ENCODE measurements around the gene RHOJ. TPM values are rescaled to one million over a fixed set of nuclear protein-coding genes. Genes with fewer than 3 reads are reported as not detected.
"Not testable (repeated sequence)": the region's sequence is repeated elsewhere in the genome, so short reads cannot be mapped to it uniquely, and the experiment has no call there.

Gene RHOJ
- total RNA-seq, 1 experiment from 2014 or later, result 0.40 TPM

GRCh38 chr14:63301891-63302534 lies 97.8 kb downstream of the RHOJ start:
- H3K36me3 Mint-ChIP-seq (ENCODE audit: insufficient read depth, unreplicated experiment), result no peaks in the 10 kb centered on the region
- intact Hi-C loops (cut with micrococcal nuclease; ENCODE audit: unreplicated experiment), result no loop called here
- H3K9me3 Mint-ChIP-seq (ENCODE audit: low read depth, unreplicated experiment), result no peaks in the 10 kb centered on the region
- H3K4me3 Mint-ChIP-seq (ENCODE audit: low read depth, unreplicated experiment), result no peak overlapping the region
- no TSS peak for BruUV-seq (replicated peaks)
- no peaks in the 10 kb centered on the region for H3K4me1 Mint-ChIP-seq (ENCODE audit: low read depth, unreplicated experiment)
- no peak for TF ChIP-seq CTCF (IDR thresholded peaks at IDR 0.05; ENCODE audit: unreplicated experiment)
- no peak overlapping the region for H3K27ac Mint-ChIP-seq (ENCODE audit: unreplicated experiment)
- no peak for DNase-seq
- CTCF ChIA-PET, result no interaction called here
- H3K27me3 Mint-ChIP-seq (ENCODE audit: unreplicated experiment), result no peaks in the 10 kb centered on the region

- CTCF ChIA-PET; DNase-seq; intact Hi-C loops (cut with micrococcal nuclease; ENCODE audit: unreplicated experiment): not testable (repeated sequence)
Measured at GRCh38 chr14:63304429-63304828, 100.2 kb downstream of the RHOJ start.

GRCh38 chr14:63308723-63309317 lies 104.6 kb downstream of the RHOJ start:
- CTCF ChIA-PET, result interaction anchor here (0.6 to 1.3 kb wide), 4 partner anchors 54 to 659 kb away, joined by 3 to 6 read pairs (median 4); no protein-coding TSS in a partner anchor
- peak; percentile 66 for DNase-seq
- BruUV-seq (replicated peaks), result no TSS peak
- H3K36me3 Mint-ChIP-seq (ENCODE audit: insufficient read depth, unreplicated experiment), result no peaks in the 10 kb centered on the region
- H3K9me3 Mint-ChIP-seq (ENCODE audit: low read depth, unreplicated experiment), result no peaks in the 10 kb centered on the region
- no peaks in the 10 kb centered on the region for H3K4me1 Mint-ChIP-seq (ENCODE audit: low read depth, unreplicated experiment)
- no peak overlapping the region for H3K4me3 Mint-ChIP-seq (ENCODE audit: low read depth, unreplicated experiment)
- peaks cover 41% of the 10 kb centered on the region for H3K27me3 Mint-ChIP-seq (ENCODE audit: unreplicated experiment)
- intact Hi-C loops (cut with micrococcal nuclease; ENCODE audit: unreplicated experiment), result loop anchor here (1.0 kb wide), 1 partner anchor 1146 kb away; no protein-coding TSS in a partner anchor
- peak; percentile 69 for TF ChIP-seq CTCF (IDR thresholded peaks at IDR 0.05; ENCODE audit: unreplicated experiment)
- H3K27ac Mint-ChIP-seq (ENCODE audit: unreplicated experiment), result no peak overlapping the region

More at GRCh38 chr14:63304429-63304828, 100.2 kb downstream of the RHOJ start:
- H3K36me3 Mint-ChIP-seq (ENCODE audit: insufficient read depth, unreplicated experiment); H3K9me3 Mint-ChIP-seq (ENCODE audit: low read depth, unreplicated experiment); H3K27me3 Mint-ChIP-seq (ENCODE audit: unreplicated experiment); BruUV-seq (replicated peaks); H3K4me1 Mint-ChIP-seq (ENCODE audit: low read depth, unreplicated experiment); H3K4me3 Mint-ChIP-seq (ENCODE audit: low read depth, unreplicated experiment); H3K27ac Mint-ChIP-seq (ENCODE audit: unreplicated experiment): not testable (repeated sequence)

- no TSS peak for BruUV-seq (replicated peaks)
- Mint-ChIP-seq H3K4me3 (ENCODE audit: low read depth, unreplicated experiment) (no peak within 1 kb of the TSS), H3K4me1 (ENCODE audit: low read depth, unreplicated experiment) (no peaks in the 10 kb centered on the region), H3K36me3 (ENCODE audit: insufficient read depth, unreplicated experiment) (no peaks in the 10 kb centered on the region), H3K27ac (ENCODE audit: unreplicated experiment) (no peak within 1 kb of the TSS), H3K27me3 (ENCODE audit: unreplicated experiment) (peaks cover 58% of the 10 kb centered on the region), H3K9me3 (ENCODE audit: low read depth, unreplicated experiment) (no peaks in the 10 kb centered on the region)
- CTCF ChIA-PET, result no interaction called here
- TF ChIP-seq CTCF (IDR thresholded peaks at IDR 0.05; ENCODE audit: unreplicated experiment), result no peak
- intact Hi-C loops (cut with micrococcal nuclease; ENCODE audit: unreplicated experiment), result no loop called here
- no peak for DNase-seq
Measured at GRCh38 chr14:63318835-63319234, 114.6 kb downstream of the RHOJ start, which contains the start of gene GPHB5. Gene GPHB5, minus strand, starts transcription at chr14:63318935. Its CDS starts 1,086 bp downstream, at chr14:63317849.

- Mint-ChIP-seq H3K4me1 (ENCODE audit: low read depth, unreplicated experiment) (no peaks in the 10 kb centered on the region), H3K36me3 (ENCODE audit: insufficient read depth, unreplicated experiment) (no peaks in the 10 kb centered on the region), H3K4me3 (ENCODE audit: low read depth, unreplicated experiment) (no peak overlapping the region), H3K27me3 (ENCODE audit: unreplicated experiment) (peaks cover 30% of the 10 kb centered on the region), H3K27ac (ENCODE audit: unreplicated experiment) (no peak overlapping the region), H3K9me3 (ENCODE audit: low read depth, unreplicated experiment) (no peaks in the 10 kb centered on the region)
- no peak for DNase-seq
- no peak for TF ChIP-seq CTCF (IDR thresholded peaks at IDR 0.05; ENCODE audit: unreplicated experiment)
- no TSS peak for BruUV-seq (replicated peaks)
- intact Hi-C loops (cut with micrococcal nuclease; ENCODE audit: unreplicated experiment), result no loop called here
- CTCF ChIA-PET, result no interaction called here
Measured at GRCh38 chr14:63322472-63322871, 118.2 kb downstream of the RHOJ start.
